Activated naive CD4-positive, alpha-beta T cell treated with Interleukin-2 at 50 U/mL for 16 hours (primary cell): Measurements from ENCODE around the gene ACD.

Experiments used
- DNase-seq: peaks from one replicate; pipeline ENCODE4 v3.0.0-alpha.2; 2020

The ACD gene

GRCh38 chr16:67661101-67661761 lies 1.2 kb upstream of the ACD start:
- DNase-seq, result no peak

- peak; percentile 95 for DNase-seq
These were observed 536 bp upstream of the ACD start, which contains the start of gene PARD6A for GRCh38 chr16:67660564-67661028. Gene PARD6A, plus strand, starts transcription at chr16:67660960. Its CDS starts 79 bp downstream, at chr16:67661039.

GRCh38 chr16:67658849-67659674 lies 998 bp downstream of the ACD start:
- DNase-seq, result no peak

GRCh38 chr16:67657751-67658518 lies 2.1 kb downstream of the ACD start:
- no peak for DNase-seq

GRCh38 chr16:67657017-67657608 lies 2.9 kb downstream of the ACD start:
- no peak for DNase-seq

- DNase-seq, result no peak
These were observed 3.6 kb downstream of the ACD start for GRCh38 chr16:67656344-67657016.

- DNase-seq, result no peak
These were observed 4.7 kb downstream of the ACD start for GRCh38 chr16:67655363-67655762.

- DNase-seq, result no peak
These were observed 5.6 kb downstream of the ACD start for GRCh38 chr16:67654403-67654911.

GRCh38 chr16:67653789-67654402 lies 6.2 kb downstream of the ACD start:
- DNase-seq, result no peak

GRCh38 chr16:67653128-67653788 lies 6.8 kb downstream of the ACD start:
- DNase-seq, result no peak

GRCh38 chr16:67652578-67653127 lies 7.4 kb downstream of the ACD start:
- DNase-seq, result no peak

GRCh38 chr16:67651847-67652246 lies 8.2 kb downstream of the ACD start:
- DNase-seq, result no peak

- no peak for DNase-seq
These were observed 9.0 kb downstream of the ACD start for GRCh38 chr16:67651039-67651438.

GRCh38 chr16:67650023-67650422 lies 10.0 kb downstream of the ACD start:
- DNase-seq, result no peak

GRCh38 chr16:67649494-67649931 lies 10.5 kb downstream of the ACD start:
- no peak for DNase-seq

- DNase-seq, result no peak
These were observed 11.2 kb downstream of the ACD start for GRCh38 chr16:67648764-67649407.

GRCh38 chr16:67648088-67648763 lies 11.8 kb downstream of the ACD start:
- DNase-seq, result no peak

- no peak for DNase-seq
These were observed 12.4 kb downstream of the ACD start for GRCh38 chr16:67647681-67648080.

GRCh38 chr16:67647111-67647651 lies 12.9 kb downstream of the ACD start:
- DNase-seq, result no peak
